H1 (cell line): ENCODE data around the gene TNNT1. TPM values are rescaled to one million over a fixed set of nuclear protein-coding genes. Genes with fewer than 3 reads are reported as not detected.

ENCODE experiments used
- CTCF ChIA-PET: fragments of 300-600 bp; sonication (Branson Sonifier 250); formaldehyde crosslinking; loops from one replicate; lab custom pipeline; 2021; ENCODE audit not compliant: partially characterized antibody; lab: Charles Lee
- POLR2A ChIA-PET: fragments of 300-600 bp; sonication (Branson Sonifier 250); formaldehyde crosslinking; loops from one replicate; lab custom pipeline; 2021; ENCODE audit warnings: inconsistent platforms; ENCODE audit not compliant: partially characterized antibody; lab: Charles Lee
- DNase-seq, 2 experiments: peaks; one replicate each; pipeline versions ENCODE4 v3.0.0 to v3.0.0-alpha.2; 2010 to 2022; ENCODE audit warnings: low spot score in 2 of 2, low read depth in 1 of 2, mixed read lengths in 1 of 2
- FAIRE-seq: peaks from 2 replicates; lab custom pipeline; 2011; peaks lifted over from hg19 to GRCh38; lab: Jason Lieb, UNC
- H2AFZ ChIP-seq: 2 replicates; pipeline ENCODE4 v1.8.1; 2012; ENCODE audit warnings: low read length, inconsistent platforms
- H2AK5ac ChIP-seq: 2 replicates; pipeline ENCODE4 v1.6.1; 2013; ENCODE audit warnings: low read depth, low read length
- H2BK120ac ChIP-seq: replicated peaks from 2 replicates; pipeline ENCODE3; 2013; ENCODE audit warnings: low read depth, low read length, inconsistent platforms
- H2BK12ac ChIP-seq: 2 replicates; pipeline ENCODE4 v1.6.1; 2013; ENCODE audit warnings: low read depth, low read length
- H2BK15ac ChIP-seq: 2 replicates; pipeline ENCODE4 v1.6.1; 2013; ENCODE audit warnings: low read length
- H2BK20ac ChIP-seq: 2 replicates; pipeline ENCODE4 v1.6.1; 2013; ENCODE audit warnings: low read length
- H2BK5ac ChIP-seq: 2 replicates; pipeline ENCODE4 v1.6.1; 2013; ENCODE audit warnings: low read depth, low read length
- H3K14ac ChIP-seq: 2 replicates; pipeline ENCODE4 v1.6.1; 2013; ENCODE audit warnings: inconsistent platforms; ENCODE audit not compliant: insufficient read length
- H3K18ac ChIP-seq: 2 replicates; pipeline ENCODE4 v1.6.1; 2013; ENCODE audit warnings: low read length; ENCODE audit errors: extremely low read depth
- H3K23ac ChIP-seq: 2 replicates; pipeline ENCODE4 v1.6.1; 2013; ENCODE audit warnings: inconsistent platforms; ENCODE audit not compliant: insufficient read length
- H3K23me2 ChIP-seq: 2 replicates; pipeline ENCODE4 v1.6.1; 2013; ENCODE audit warnings: low read depth, low read length
- H3K27ac ChIP-seq: 2 replicates; pipeline ENCODE4 v1.6.1; 2011; ENCODE audit warnings: low read depth, low read length, inconsistent platforms
- H3K27me3 ChIP-seq, 4 experiments: replicated peaks in 1 of 4; 1 replicate in 1 of 4; 2 replicates in 3 of 4; pipeline versions ENCODE4 v1.6.1 to v1.8.1; 2011 to 2013; ENCODE audit warnings: low read length in 3 of 4, mild to moderate bottlenecking in 3 of 4, inconsistent platforms in 2 of 4, mixed read lengths in 2 of 4, moderate library complexity in 1 of 4; ENCODE audit not compliant: control insufficient read depth in 3 of 4, insufficient read depth in 3 of 4; ENCODE audit errors: extremely low read depth in 1 of 4
- H3K36me3 ChIP-seq, 4 experiments: 2 replicates each; pipeline versions ENCODE4 v1.6.1 to v1.8.1; 2011 to 2013; ENCODE audit warnings: mild to moderate bottlenecking in 4 of 4, low read length in 3 of 4, moderate library complexity in 2 of 4, control low read depth in 1 of 4, inconsistent platforms in 1 of 4; ENCODE audit not compliant: insufficient read depth in 4 of 4, control insufficient read depth in 2 of 4
- H3K4ac ChIP-seq: replicated peaks from 2 replicates; pipeline ENCODE3; 2013; ENCODE audit warnings: low read length, low read depth, mixed read lengths, inconsistent platforms; ENCODE audit not compliant: insufficient read length
- H3K4me1 ChIP-seq, 4 experiments: replicated peaks in 1 of 4; 1 replicate in 1 of 4; 2 replicates in 3 of 4; pipeline versions ENCODE4 v1.6.1 to v1.8.1; 2011 to 2013; ENCODE audit warnings: low read length in 3 of 4, inconsistent platforms in 2 of 4, mixed read lengths in 1 of 4; ENCODE audit not compliant: insufficient read depth in 4 of 4, control insufficient read depth in 3 of 4
- H3K4me2 ChIP-seq, 2 experiments: 2 replicates each; pipeline versions ENCODE4 v1.6.1 to v1.8.1; 2011 to 2013; ENCODE audit warnings: low read depth in 2 of 2, low read length in 2 of 2, control low read depth in 1 of 2, inconsistent platforms in 1 of 2, mild to moderate bottlenecking in 1 of 2; ENCODE audit not compliant: insufficient read depth in 1 of 2
- H3K4me3 ChIP-seq, 4 experiments: fragments of 200-600, 300-600 bp in 1 of 4; sonication (generic), shearing (Covaris generic), sonication (Bioruptor Twin) in 1 of 4; 2 replicates each; pipeline versions ENCODE4 v1.5.1 to v1.8.1; 2011 to 2016; ENCODE audit warnings: low read length in 4 of 4, low read depth in 3 of 4, control low read depth in 2 of 4, inconsistent platforms in 2 of 4, mild to moderate bottlenecking in 2 of 4, mixed read lengths in 1 of 4, moderate library complexity in 1 of 4; ENCODE audit not compliant: insufficient read depth in 2 of 4; ENCODE audit errors: extremely low read depth in 1 of 4
- H3K56ac ChIP-seq: replicated peaks from 2 replicates; pipeline ENCODE3; 2013; ENCODE audit warnings: low read depth, mild to moderate bottlenecking, mixed read lengths, low read length, inconsistent platforms; ENCODE audit not compliant: insufficient read length
- H3K79me1 ChIP-seq: 2 replicates; pipeline ENCODE4 v1.6.1; 2013; ENCODE audit warnings: low read depth, low read length, control low read depth
- H3K79me2 ChIP-seq, 2 experiments: 2 replicates each; pipeline versions ENCODE4 v1.6.1 to v1.8.1; 2012 to 2013; ENCODE audit warnings: low read length in 2 of 2, mild to moderate bottlenecking in 2 of 2, inconsistent platforms in 1 of 2; ENCODE audit not compliant: insufficient read depth in 2 of 2, control insufficient read depth in 1 of 2
- H3K9ac ChIP-seq, 4 experiments: replicated peaks in 1 of 4; 1 replicate in 1 of 4; 2 replicates in 3 of 4; pipeline versions ENCODE4 v1.6.1 to v1.8.1; 2011 to 2013; ENCODE audit warnings: low read depth in 3 of 4, low read length in 3 of 4, control low read depth in 2 of 4, mild to moderate bottlenecking in 2 of 4, moderate library complexity in 2 of 4, inconsistent platforms in 1 of 4; ENCODE audit errors: extremely low read depth in 1 of 4
- H3K9me3 ChIP-seq, 2 experiments: 2 replicates each; pipeline versions ENCODE4 v1.6.1 to v1.8.1; 2012 to 2013; ENCODE audit warnings: mild to moderate bottlenecking in 2 of 2, moderate library complexity in 2 of 2, control low read depth in 1 of 2, inconsistent platforms in 1 of 2, low read depth in 1 of 2, low read length in 1 of 2, mixed read lengths in 1 of 2; ENCODE audit not compliant: insufficient read depth in 2 of 2
- H4K20me1 ChIP-seq, 2 experiments: replicated peaks in 1 of 2; 2 replicates each; pipeline versions ENCODE3 to v1.8.1; 2011 to 2013; ENCODE audit warnings: inconsistent platforms in 2 of 2, low read length in 2 of 2, mild to moderate bottlenecking in 1 of 2; ENCODE audit not compliant: insufficient read depth in 2 of 2, control insufficient read depth in 1 of 2
- H4K5ac ChIP-seq: 2 replicates; pipeline ENCODE4 v1.6.1; 2013; ENCODE audit warnings: low read length, low read depth, mixed read lengths, inconsistent platforms; ENCODE audit not compliant: insufficient read length
- H4K8ac ChIP-seq: 2 replicates; pipeline ENCODE4 v1.8.0; 2013; ENCODE audit warnings: mild to moderate bottlenecking, moderate library complexity, low read length, inconsistent platforms; ENCODE audit not compliant: insufficient read depth; ENCODE audit errors: extremely low read depth
- H4K91ac ChIP-seq: replicated peaks from 2 replicates; pipeline ENCODE3; 2013; ENCODE audit warnings: low read length, mixed read lengths, inconsistent platforms; ENCODE audit not compliant: insufficient read length
- ASH2L ChIP-seq: fragments of 200-600, 300-600 bp; sonication (generic); IDR thresholded peaks from one replicate; pipeline ENCODE4 v1.7.1; 2017; ENCODE audit warnings: low read length
- BRCA1 ChIP-seq: IDR thresholded peaks from 2 replicates; pipeline ENCODE4 v1.6.1; 2012; ENCODE audit warnings: low read depth, low read length, improper control_type of control experiment
- CBX8 ChIP-seq: fragments of 300-800, 300-1000 bp; sonication (generic); IDR thresholded peaks from 2 replicates; pipeline ENCODE4 v1.7.1; 2016; ENCODE audit warnings: low read depth, low read length, borderline replicate concordance
- CHD2 ChIP-seq: IDR thresholded peaks from 2 replicates; pipeline ENCODE4 v1.6.1; 2012; ENCODE audit warnings: low read length, improper control_type of control experiment
- CTBP2 ChIP-seq: IDR thresholded peaks from 2 replicates; pipeline ENCODE4 v1.7.0; 2011; ENCODE audit warnings: borderline replicate concordance, mild to moderate bottlenecking, moderate library complexity, mixed read lengths, low read length; ENCODE audit not compliant: insufficient read depth, insufficient read length
- EP300 ChIP-seq, 2 experiments: IDR thresholded peaks; 1 replicate in 1 of 2; 2 replicates in 1 of 2; pipeline ENCODE4 v1.6.1; 2011 to 2012; ENCODE audit warnings: low read depth in 2 of 2, low read length in 2 of 2, mild to moderate bottlenecking in 2 of 2, borderline replicate concordance in 1 of 2, inconsistent platforms in 1 of 2, moderate library complexity in 1 of 2
- GABPA ChIP-seq: IDR thresholded peaks from 2 replicates; pipeline ENCODE4 v1.6.1; 2011; ENCODE audit warnings: mild to moderate bottlenecking, low read length, moderate library complexity, borderline replicate concordance; ENCODE audit not compliant: insufficient read depth
- SRF ChIP-seq: IDR thresholded peaks from 2 replicates; pipeline ENCODE4 v1.6.1; 2011; ENCODE audit warnings: mild to moderate bottlenecking, low read depth, low read length, moderate library complexity
- ZNF274 ChIP-seq: IDR thresholded peaks from 2 replicates; pipeline ENCODE4 v1.7.0; 2012; ENCODE audit warnings: low read length, borderline replicate concordance; ENCODE audit errors: extremely low read depth
- WGBS, 2 experiments: shearing (Covaris generic) in 1 of 2; methylation state at CpG; one replicate each; pipeline versions ENCODE4 v1.1.6 to v1.1.7; 2013 to 2015; ENCODE audit warnings: low lambda C conversion rate in 2 of 2, mixed read lengths in 2 of 2, inconsistent platforms in 1 of 2, low coverage in 1 of 2, missing lambda C conversion rate in 1 of 2; ENCODE audit not compliant: insufficient replicate concordance in 2 of 2, insufficient coverage in 1 of 2, insufficient read length in 1 of 2; ENCODE audit errors: extremely low coverage in 1 of 2, missing lambda C conversion rate in 1 of 2; 5-methylcytosine and 5-hydroxymethylcytosine counted together
- polyA plus RNA-seq, 7 experiments: library from polyadenylated mRNA; depleted of rRNA in 3 of 7; stranded (reverse) in 5 of 7; unstranded in 2 of 7; fragments of >200 nt in 5 of 7; fragments of 200-250 nt in 2 of 7; gene quantifications; 1 replicate in 5 of 7; 2 replicates in 1 of 7; 4 replicates in 1 of 7; pipeline versions ENCODE4 v1.2.1 to v1.2.3, GENCODE V29; 2011 to 2013; ENCODE audit warnings: missing spikeins in 2 of 7, mixed read lengths in 2 of 7
- total RNA-seq: library from RNA; stranded (reverse); fragmentation: NEBNext Ultra II Directional; extraction: Animal tissue kit (Norgen Biotek cat#: 25700); gene quantifications from 2 replicates; pipeline ENCODE4 v1.2.1, GENCODE V29; 2021

Gene TNNT1
- total and polyA plus RNA-seq, 2 of the 8 experiments (the other 6 are each of a cell fraction or from before 2014, with no cell fraction given): 69.6 to 107 TPM

DNA sequence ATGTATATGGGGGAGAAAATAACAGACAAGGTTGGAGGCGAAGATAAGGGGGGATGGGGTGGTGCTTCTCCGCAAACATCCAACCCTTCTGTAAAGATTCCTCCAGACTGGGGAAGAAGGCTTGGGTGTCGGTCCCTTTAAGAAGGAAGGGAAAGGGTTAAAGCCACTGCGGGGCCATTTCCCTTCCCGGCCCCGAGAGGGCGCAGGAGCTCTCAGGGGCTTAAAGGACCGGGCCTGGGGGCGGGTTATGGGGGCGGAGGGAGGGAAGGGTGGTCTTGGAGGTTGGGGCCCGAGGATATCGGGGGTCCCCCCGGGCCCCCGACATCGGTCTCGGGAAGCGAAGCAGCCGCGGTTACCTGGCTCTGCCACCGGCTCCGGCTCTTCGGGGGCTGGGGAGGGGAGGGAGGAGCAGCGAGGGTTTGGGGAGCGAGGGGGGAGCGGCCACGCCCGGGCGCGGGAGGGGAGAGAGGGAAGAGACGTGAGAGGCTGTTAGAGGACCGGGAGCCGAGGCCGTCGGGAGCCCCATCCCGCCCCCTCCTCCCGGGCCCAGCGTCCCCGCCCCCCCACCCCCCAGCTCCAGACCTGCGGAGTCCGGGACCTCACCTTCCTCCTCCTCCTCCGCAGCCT is 2.8 kb downstream of the TNNT1 start:
- no peak overlapping the region for H2AK5ac ChIP-seq
- DNase-seq (peak in 1 of 2 experiments; percentile 80), FAIRE-seq (peak; percentile 36)
- H2BK20ac ChIP-seq: no peak overlapping the region
- no peak overlapping the region for H3K27ac ChIP-seq
- H3K4ac ChIP-seq: peak overlapping the region; percentile 66
- H4K91ac ChIP-seq: peak overlapping the region; percentile 98
- CTCF ChIA-PET: interaction anchor here (0.6 to 3.4 kb wide), 19 partner anchors 10 to 486 kb away, joined by 3 to 40 read pairs (median 4); partner anchors contain the start of genes DNAAF3, GARIN5B, PPP1R12C and TNNI3
- no peaks in the 10 kb centered on the region for H4K20me1 ChIP-seq
- no peak overlapping the region for H2AFZ ChIP-seq
- H3K79me2 ChIP-seq: no peaks in the 10 kb centered on the region
- H4K5ac ChIP-seq: peak overlapping the region; percentile 91
- no peak overlapping the region for H3K56ac ChIP-seq
- no peak overlapping the region for H3K23ac ChIP-seq
- no peak overlapping the region for H2BK120ac ChIP-seq
- 25% methylated on average over 2 of the region's 41 CpGs; no CpG with 5 or more reads in 1 of the 2 experiments for WGBS, 2 experiments
- peak overlapping the region; percentile 53 to 83 (median 60) for H3K4me3 ChIP-seq
- H3K23me2 ChIP-seq: peaks cover 7% of the 10 kb centered on the region; the same call in 1 of the 2 replicates
- peak overlapping the region; percentile 60; the same call in 1 of the 2 replicates for H2BK12ac ChIP-seq
- peaks cover 0 to 5% (median 0%) of the 10 kb centered on the region in 4 experiments; a peak in 1 of 8 replicates for H3K36me3 ChIP-seq
- no peaks in the 10 kb centered on the region for H3K9me3 ChIP-seq
- no peak overlapping the region for H3K14ac ChIP-seq
- peak overlapping the region; percentile 71; the same call in 1 of the 2 replicates for H3K18ac ChIP-seq
- no peaks in the 10 kb centered on the region for H3K27me3 ChIP-seq
- no peak overlapping the region for H2BK15ac ChIP-seq
- POLR2A ChIA-PET: interaction anchor here (0.5 to 2.9 kb wide), 22 partner anchors 10 to 453 kb away, joined by 3 to 19 read pairs (median 4); partner anchors contain the start of genes FIZ1, HSPBP1, PPP1R12C and PPP6R1
- peaks cover 6 to 24% (median 13%) of the 10 kb centered on the region in 4 experiments for H3K4me1 ChIP-seq
- H3K9ac ChIP-seq: peak overlapping the region in 1 of 4 experiments; percentile 38; a peak in 1 of 7 replicates
- no peaks in the 10 kb centered on the region for H3K79me1 ChIP-seq
- peak overlapping the region; percentile 87; the same call in 1 of the 2 replicates for H2BK5ac ChIP-seq
- H4K8ac ChIP-seq: no peak overlapping the region; the same call in 1 of the 2 replicates
- peak overlapping the region; percentile 68 to 70 for H3K4me2 ChIP-seq
- no peak for TF ChIP-seq SRF
- peak in 1 of 2 experiments; percentile 36; a peak in 1 of 3 replicates for TF ChIP-seq EP300 (IDR thresholded peaks at IDR 0.05; ENCODE audit: borderline replicate concordance in 1 of 2, low read depth in 2 of 2, low read length in 2 of 2)
- no peak for TF ChIP-seq ZNF274
- TF ChIP-seq CBX8: no peak
- peak; percentile 47 for TF ChIP-seq ASH2L
- TF ChIP-seq BRCA1: no peak
- TF ChIP-seq CHD2: no peak
- TF ChIP-seq CTBP2: no peak
- TF ChIP-seq GABPA: no peak
